ENCODE data around the gene ROM1. TPM values are rescaled to one million over a fixed set of nuclear protein-coding genes. Genes with fewer than 3 reads are reported as not detected.

The ROM1 gene
- 10 to 100 TPM in 1 of 4 donors, 1 to 10 TPM in 3; 1.1 to 11.2 (median 5.5) TPM for total RNA-seq

DNA sequence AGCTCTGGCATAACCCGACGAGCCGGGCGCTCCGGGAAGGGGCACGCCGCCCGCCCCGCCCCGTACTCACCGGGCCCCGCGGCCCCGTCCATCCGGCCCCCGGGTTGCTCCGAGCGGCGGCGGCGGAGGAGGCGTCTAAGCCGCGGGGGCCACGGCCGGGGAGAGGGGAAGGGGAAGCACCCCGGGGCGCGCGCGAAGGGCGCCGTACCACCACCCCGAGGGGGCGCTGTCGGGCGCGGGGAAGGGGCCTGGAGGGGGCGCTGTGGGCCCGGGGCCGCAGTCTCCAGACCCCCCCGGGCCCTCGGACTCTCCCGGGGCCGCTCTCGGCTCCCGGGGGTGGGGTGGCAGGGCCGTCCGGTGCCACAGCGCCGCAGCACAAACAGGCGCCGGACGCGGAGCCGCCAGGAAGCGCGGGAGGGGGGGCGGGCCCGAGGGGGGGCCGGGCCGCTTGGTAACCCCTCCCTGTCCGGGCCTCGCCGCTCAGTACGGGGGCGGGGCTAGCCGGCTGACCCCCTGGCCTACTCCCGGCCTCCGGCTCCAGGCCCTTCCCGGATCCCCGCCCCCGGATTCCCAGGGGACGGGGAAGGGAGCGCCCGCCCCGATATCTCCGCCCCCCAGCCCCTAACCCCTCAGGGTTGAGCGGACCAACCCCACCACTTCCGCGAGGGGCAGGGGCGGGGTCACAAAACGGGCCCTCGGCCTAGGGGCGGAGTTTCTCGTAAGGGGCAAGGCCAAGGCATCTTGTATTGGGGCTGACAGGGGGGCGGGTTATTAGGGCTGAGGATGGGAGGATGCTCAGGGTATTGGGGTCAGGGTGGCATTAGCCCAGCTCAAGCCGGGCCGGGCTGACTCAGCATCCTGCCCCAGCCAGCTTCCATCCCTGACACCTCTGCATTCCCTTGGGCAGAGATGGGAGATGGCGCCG lies at the start of gene ROM1, which contains the start of gene EML3:
Gene ROM1 (plus strand): TSS at position 892 of the 925 bp plus-strand sequence. CDS start 25 bp downstream, at position 917.
Gene EML3 (minus strand): TSS at position 410 of the 925 bp plus-strand sequence. CDS start 318 bp downstream, at position 92.
- no peak for TF ChIP-seq CTCF (IDR thresholded peaks at IDR 0.05; ENCODE audit: low read depth)

- no peak for TF ChIP-seq CTCF (IDR thresholded peaks at IDR 0.05; ENCODE audit: low read depth)
These were observed 47.8 kb upstream of the ROM1 start for GRCh38 chr11:62565100-62565802.

- no peak for TF ChIP-seq CTCF (IDR thresholded peaks at IDR 0.05; ENCODE audit: low read depth)
These were observed 46.8 kb upstream of the ROM1 start for GRCh38 chr11:62566247-62566646.

DNA sequence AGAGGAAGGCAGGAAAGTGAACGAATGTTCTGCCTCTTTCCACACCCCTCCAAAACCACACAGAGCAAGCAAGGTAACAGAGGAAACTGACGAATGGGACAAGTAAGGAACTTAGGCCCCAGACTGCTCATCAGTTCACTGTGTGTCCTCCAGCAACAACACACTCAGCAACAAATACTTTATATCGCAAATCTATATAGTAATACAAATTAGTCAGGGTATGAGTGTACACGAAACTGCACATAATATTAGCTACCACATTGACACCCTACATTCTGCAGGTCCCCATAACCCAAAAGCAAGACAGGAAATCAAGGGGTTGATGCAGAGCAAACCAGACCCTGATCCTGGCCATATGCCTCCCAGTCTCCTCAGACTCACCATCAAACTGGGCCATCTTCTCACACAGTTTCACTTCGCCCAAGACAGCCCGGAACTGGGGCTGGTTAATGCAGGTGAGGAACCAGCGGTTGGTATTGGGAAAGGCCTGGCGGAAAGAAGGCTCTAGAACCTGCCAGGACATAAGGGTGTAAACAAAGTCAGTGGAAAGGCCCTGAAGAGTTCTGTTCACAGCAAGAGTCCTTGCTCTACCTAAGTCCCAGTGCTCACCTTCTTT lies 45.9 kb upstream of the ROM1 start:
- no peak for TF ChIP-seq CTCF (IDR thresholded peaks at IDR 0.05; ENCODE audit: low read depth)

- no peak for TF ChIP-seq CTCF (IDR thresholded peaks at IDR 0.05; ENCODE audit: low read depth)
These were observed 43.4 kb upstream of the ROM1 start for GRCh38 chr11:62569611-62570010.

DNA sequence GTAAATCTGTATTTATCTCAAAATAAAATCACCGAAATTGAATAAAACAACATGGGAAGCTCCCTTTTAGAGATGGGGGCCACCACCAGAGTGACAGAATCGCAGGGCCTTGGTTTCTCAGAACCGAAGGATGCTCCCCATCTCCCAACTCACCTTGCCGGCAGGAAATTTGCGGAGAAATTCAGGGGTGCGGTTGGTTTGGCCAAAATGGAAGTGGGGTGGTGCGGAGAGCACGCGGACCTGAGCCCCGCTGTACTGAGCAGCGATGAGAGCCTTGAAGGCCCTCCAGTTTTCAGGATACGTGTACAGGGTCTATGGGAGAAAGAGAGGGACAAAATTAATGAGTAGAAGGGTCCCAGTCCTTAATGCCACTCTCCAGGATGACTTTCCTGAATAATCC lies 40.6 kb upstream of the ROM1 start:
- TF ChIP-seq CTCF (IDR thresholded peaks at IDR 0.05; ENCODE audit: low read depth): no peak
